Neural cell (in vitro differentiated cells): ENCODE measurements around the gene BMPR1A.

ENCODE experiments used
- CTCF ChIP-seq: fragments of 450-650 bp; IDR thresholded peaks from 2 replicates; pipeline ENCODE4 v1.5.1; 2014; ENCODE audit warnings: antibody characterized with exemption, mild to moderate bottlenecking, moderate library complexity; ENCODE audit not compliant: poor library complexity, severe bottlenecking
- EZH2 ChIP-seq: fragments of 200-600, 300-800 bp; shearing (Covaris generic), sonication (generic); IDR thresholded peaks from 2 replicates; pipeline ENCODE4 v1.6.1; 2014; ENCODE audit warnings: antibody characterized with exemption, low read length, borderline replicate concordance, mild to moderate bottlenecking; ENCODE audit not compliant: insufficient read depth, poor library complexity, severe bottlenecking

GRCh38 chr10:86969421-86970041 lies 213.1 kb downstream of the BMPR1A start:
- TF ChIP-seq CTCF (no peak), EZH2 (no peak)
